Muscle of leg (tissue), 11 donors: ENCODE results near the gene ABR. TPM values are rescaled to one million over a fixed set of nuclear protein-coding genes. Genes with fewer than 3 reads are reported as not detected.
A peak's percentile ranks its signal among the peaks of the same experiment; 100 is the strongest.

Experiments used
- DNase-seq: peaks from one replicate; pipeline ENCODE4 v3.0.0; 2013
- H3K27ac ChIP-seq: one replicate; pipeline ENCODE4 v1.5.1; 2013; ENCODE audit warnings: mild to moderate bottlenecking, low read length, control low read depth
- H3K27me3 ChIP-seq: one replicate; pipeline ENCODE4 v1.6.1; 2013; ENCODE audit warnings: low read length; ENCODE audit not compliant: control insufficient read depth, insufficient read depth
- H3K36me3 ChIP-seq: one replicate; pipeline ENCODE4 v1.6.1; 2013; ENCODE audit warnings: low read length; ENCODE audit not compliant: control insufficient read depth, insufficient read depth
- H3K4me1 ChIP-seq: one replicate; pipeline ENCODE4 v1.6.1; 2013; ENCODE audit warnings: low read length; ENCODE audit not compliant: control insufficient read depth, insufficient read depth
- H3K4me3 ChIP-seq: one replicate; pipeline ENCODE4 v1.5.1; 2013; ENCODE audit warnings: low read length, control low read depth
- H3K9me3 ChIP-seq: replicated peaks from 2 replicates; pipeline ENCODE4 v1.6.1; 2013; ENCODE audit warnings: low read depth, low read length; ENCODE audit not compliant: control insufficient read depth
- WGBS: methylation state at CpG from one replicate; pipeline ENCODE4 v1.1.5; 2013; ENCODE audit warnings: missing lambda C conversion rate; ENCODE audit not compliant: insufficient coverage; 5-methylcytosine and 5-hydroxymethylcytosine counted together
- polyA plus RNA-seq, 8 donors: library from polyadenylated mRNA; unstranded; fragments of 120-200 nt; gene quantifications; one replicate each; pipeline versions ENCODE4 v1.2.1 to v1.2.3, GENCODE V29; 2013; ENCODE audit warnings: inconsistent platforms in 1 of 8, low replicate concordance in 1 of 8; ENCODE audit not compliant: insufficient read length in 8 of 8, insufficient read depth in 1 of 8
- total RNA-seq: library from RNA; stranded (reverse); fragments of 120-200 nt; gene quantifications from one replicate; pipeline ENCODE4 v1.2.4, GENCODE V29; 2013

The ABR gene
- total and polyA plus RNA-seq, 9 donors = 21.4 to 58.3 (median 40.1) TPM

- Histone ChIP-seq H3K27ac (no peak overlapping the region), H3K9me3 (no peaks in the 10 kb centered on the region), H3K27me3 (peaks cover 46% of the 10 kb centered on the region), H3K36me3 (no peaks in the 10 kb centered on the region), H3K4me3 (no peak overlapping the region), H3K4me1 (peaks cover 55% of the 10 kb centered on the region)
- DNase-seq = peak; percentile 70
- WGBS = 34% methylated on average over 7 of the region's 9 CpGs
Observed at GRCh38 chr17:1177016-1177700, 2.6 kb downstream of the ABR start.

DNA sequence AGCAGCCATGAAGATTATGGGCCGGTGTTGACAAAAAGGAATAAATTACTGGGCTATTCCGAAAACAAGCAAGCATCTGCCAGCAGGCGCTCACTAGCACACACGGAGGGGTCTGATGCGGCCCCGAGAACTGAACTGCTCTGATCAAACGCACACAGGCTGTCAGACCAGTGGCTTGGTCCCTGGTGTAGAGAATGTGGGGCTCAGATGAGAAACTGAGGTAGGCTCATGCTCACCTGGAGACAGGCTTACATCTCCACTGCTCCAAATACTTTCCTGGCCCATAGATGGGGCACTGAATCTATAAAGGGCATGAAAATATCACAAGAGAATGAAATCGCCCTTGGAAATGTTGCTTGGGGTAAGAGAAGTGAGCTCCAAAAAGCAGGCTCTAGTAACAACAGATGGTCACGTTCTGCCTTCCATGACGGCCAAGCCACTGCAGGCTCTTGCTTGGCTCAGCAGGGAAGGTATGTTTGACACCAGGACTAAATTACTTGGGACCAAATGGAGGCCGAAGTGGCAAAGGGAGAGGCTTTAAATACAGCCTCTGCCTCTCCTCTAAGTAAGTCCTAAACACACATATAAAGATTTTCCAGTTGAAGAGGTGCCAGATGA is 5.4 kb downstream of the ABR start:
- Histone ChIP-seq H3K4me3 (no peak overlapping the region), H3K27ac (no peak overlapping the region), H3K9me3 (no peaks in the 10 kb centered on the region), H3K4me1 (peaks cover 38% of the 10 kb centered on the region), H3K36me3 (no peaks in the 10 kb centered on the region), H3K27me3 (peaks cover 33% of the 10 kb centered on the region)
- 52% methylated on average over 9 of the region's 11 CpGs for WGBS
- no peak for DNase-seq

- H3K9me3 ChIP-seq = no peaks in the 10 kb centered on the region
- no peak for DNase-seq
- peaks cover 31% of the 10 kb centered on the region for H3K4me1 ChIP-seq
- peak overlapping the region; percentile 35 for H3K27ac ChIP-seq
- H3K4me3 ChIP-seq = no peak overlapping the region
- 43% methylated on average over 28 of the region's 28 CpGs for WGBS
- H3K27me3 ChIP-seq = peaks cover 26% of the 10 kb centered on the region
- no peaks in the 10 kb centered on the region for H3K36me3 ChIP-seq
Observed at GRCh38 chr17:1173432-1174262, 6.1 kb downstream of the ABR start.

- H3K36me3 ChIP-seq = no peaks in the 10 kb centered on the region
- no peak for DNase-seq
- H3K9me3 ChIP-seq = no peaks in the 10 kb centered on the region
- peaks cover 18% of the 10 kb centered on the region for H3K4me1 ChIP-seq
- WGBS = 70% methylated on average over 4 of the region's 11 CpGs
- H3K27me3 ChIP-seq = peaks cover 13% of the 10 kb centered on the region
- H3K4me3 ChIP-seq = no peak overlapping the region
- H3K27ac ChIP-seq = no peak overlapping the region
Observed at GRCh38 chr17:1171953-1172352, 7.8 kb downstream of the ABR start.

DNA sequence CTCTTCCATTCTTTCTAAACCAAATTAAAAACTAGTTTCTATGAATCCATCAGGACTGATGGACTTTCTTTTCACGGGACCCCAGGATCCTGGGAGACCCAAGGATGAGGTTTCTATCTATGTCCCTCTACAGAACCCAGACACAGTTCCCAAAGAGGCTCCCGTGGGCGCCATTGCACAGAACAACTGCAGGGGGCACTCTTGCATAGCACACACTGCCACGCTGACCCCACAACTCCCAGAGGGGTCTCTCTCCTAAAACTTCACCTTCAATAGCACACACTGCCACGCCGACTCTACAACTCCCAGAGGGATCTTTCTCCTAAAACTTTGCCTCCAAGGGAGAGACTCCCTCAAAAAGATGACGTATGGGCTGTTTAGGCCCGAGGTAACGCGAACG is 9.0 kb downstream of the ABR start:
- Histone ChIP-seq H3K4me1 (peaks cover 19% of the 10 kb centered on the region), H3K27ac (no peak overlapping the region), H3K9me3 (no peaks in the 10 kb centered on the region), H3K36me3 (no peaks in the 10 kb centered on the region), H3K27me3 (peaks cover 11% of the 10 kb centered on the region), H3K4me3 (no peak overlapping the region)
- DNase-seq = no peak
- WGBS = 80% methylated on average over 11 of the region's 11 CpGs

DNA sequence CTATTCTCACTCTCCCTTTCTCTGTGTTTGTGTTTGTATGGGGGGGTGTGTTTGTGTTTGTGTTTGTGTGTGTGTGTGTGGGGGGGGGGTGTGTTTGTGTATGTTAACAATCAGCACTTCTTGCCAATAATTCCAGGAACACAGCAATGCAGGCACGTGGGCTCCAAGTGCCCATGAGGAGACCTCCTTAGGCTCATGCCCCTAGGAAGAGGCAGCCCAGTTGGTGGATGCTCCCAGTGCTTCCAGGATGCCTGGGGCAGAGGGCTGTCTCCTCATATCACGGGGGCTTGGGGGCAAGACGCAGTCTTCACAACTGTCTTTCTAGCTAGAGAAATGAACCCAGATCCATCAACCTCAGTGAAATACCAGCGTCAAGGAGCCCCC is 9.9 kb downstream of the ABR start:
- no peak for DNase-seq
- H3K27me3 ChIP-seq = peaks cover 15% of the 10 kb centered on the region
- H3K4me3 ChIP-seq = no peak overlapping the region
- peaks cover 19% of the 10 kb centered on the region for H3K4me1 ChIP-seq
- no peaks in the 10 kb centered on the region for H3K9me3 ChIP-seq
- H3K36me3 ChIP-seq = no peaks in the 10 kb centered on the region
- no peak overlapping the region for H3K27ac ChIP-seq
- 58% methylated on average over 2 of the region's 4 CpGs for WGBS

- no peaks in the 10 kb centered on the region for H3K9me3 ChIP-seq
- no peak overlapping the region for H3K4me3 ChIP-seq
- no peaks in the 10 kb centered on the region for H3K36me3 ChIP-seq
- no peak overlapping the region for H3K27ac ChIP-seq
- no peak for DNase-seq
- peaks cover 15% of the 10 kb centered on the region for H3K27me3 ChIP-seq
- peaks cover 16% of the 10 kb centered on the region for H3K4me1 ChIP-seq
- WGBS = 36% methylated on average over 11 of the region's 22 CpGs
Observed at GRCh38 chr17:1169221-1169928, 10.4 kb downstream of the ABR start.

DNA sequence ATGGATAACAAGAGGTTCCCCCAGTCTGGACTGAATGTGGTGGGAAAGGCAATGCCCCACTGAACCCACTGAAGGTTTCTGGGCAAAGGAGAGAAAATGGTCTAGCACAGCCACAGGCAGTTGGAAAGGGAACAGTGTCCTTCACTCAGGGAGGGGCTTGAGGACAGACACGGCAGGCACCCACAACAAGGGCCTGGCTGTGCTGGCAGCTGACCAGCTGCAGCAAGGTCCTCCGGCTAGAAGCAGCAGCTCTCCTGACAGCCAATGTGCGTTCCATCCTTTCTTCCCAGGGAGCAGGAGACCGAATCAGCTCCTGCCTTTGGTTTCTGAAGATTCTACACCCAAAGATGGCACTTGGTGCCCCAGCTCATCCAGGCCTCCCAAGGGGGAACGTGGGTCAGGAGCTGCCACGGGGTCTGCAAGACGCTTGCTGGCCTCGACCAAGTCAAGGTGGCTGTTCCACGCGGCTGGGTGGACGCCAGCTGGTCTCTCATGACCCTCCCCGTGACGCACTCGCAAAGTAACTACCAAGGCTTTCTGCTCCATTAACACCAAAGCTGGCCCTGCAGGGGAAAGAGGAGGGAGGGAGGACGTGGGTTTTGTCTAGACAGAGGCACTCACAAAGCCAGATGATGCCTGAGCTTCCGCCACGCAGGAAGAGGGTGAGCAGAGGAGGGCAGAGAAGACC is 11.1 kb downstream of the ABR start:
- Histone ChIP-seq H3K4me3 (no peak overlapping the region), H3K9me3 (no peaks in the 10 kb centered on the region), H3K27me3 (peaks cover 12% of the 10 kb centered on the region), H3K27ac (no peak overlapping the region), H3K36me3 (no peaks in the 10 kb centered on the region), H3K4me1 (peaks cover 9% of the 10 kb centered on the region)
- no peak for DNase-seq
- WGBS = 62% methylated on average over 5 of the region's 17 CpGs

- Histone ChIP-seq H3K4me1 (peaks cover 13% of the 10 kb centered on the region), H3K27ac (no peak overlapping the region), H3K36me3 (no peaks in the 10 kb centered on the region), H3K4me3 (no peak overlapping the region), H3K27me3 (peaks cover 11% of the 10 kb centered on the region), H3K9me3 (no peaks in the 10 kb centered on the region)
- no peak for DNase-seq
- WGBS = 53% methylated on average over 11 of the region's 11 CpGs
Observed at GRCh38 chr17:1166276-1166675, 13.5 kb downstream of the ABR start.
